ENCODE data around the gene ERVMER34-1.

ERVMER34-1 gene, protein sequence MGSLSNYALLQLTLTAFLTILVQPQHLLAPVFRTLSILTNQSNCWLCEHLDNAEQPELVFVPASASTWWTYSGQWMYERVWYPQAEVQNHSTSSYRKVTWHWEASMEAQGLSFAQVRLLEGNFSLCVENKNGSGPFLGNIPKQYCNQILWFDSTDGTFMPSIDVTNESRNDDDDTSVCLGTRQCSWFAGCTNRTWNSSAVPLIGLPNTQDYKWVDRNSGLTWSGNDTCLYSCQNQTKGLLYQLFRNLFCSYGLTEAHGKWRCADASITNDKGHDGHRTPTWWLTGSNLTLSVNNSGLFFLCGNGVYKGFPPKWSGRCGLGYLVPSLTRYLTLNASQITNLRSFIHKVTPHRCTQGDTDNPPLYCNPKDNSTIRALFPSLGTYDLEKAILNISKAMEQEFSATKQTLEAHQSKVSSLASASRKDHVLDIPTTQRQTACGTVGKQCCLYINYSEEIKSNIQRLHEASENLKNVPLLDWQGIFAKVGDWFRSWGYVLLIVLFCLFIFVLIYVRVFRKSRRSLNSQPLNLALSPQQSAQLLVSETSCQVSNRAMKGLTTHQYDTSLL

GRCh38 chr4:52750819-52751486 lies at the start of gene ERVMER34-1:
Gene ERVMER34-1 (minus strand): TSS chr4:52751425. CDS start chr4:52745520, 5,905 bp downstream.
- CTCF ChIA-PET: no interaction called here
- Mint-ChIP-seq H3K4me1 (peaks cover 3% of the 10 kb centered on the region), H3K27ac (no peak within 1 kb of the TSS)

DNA sequence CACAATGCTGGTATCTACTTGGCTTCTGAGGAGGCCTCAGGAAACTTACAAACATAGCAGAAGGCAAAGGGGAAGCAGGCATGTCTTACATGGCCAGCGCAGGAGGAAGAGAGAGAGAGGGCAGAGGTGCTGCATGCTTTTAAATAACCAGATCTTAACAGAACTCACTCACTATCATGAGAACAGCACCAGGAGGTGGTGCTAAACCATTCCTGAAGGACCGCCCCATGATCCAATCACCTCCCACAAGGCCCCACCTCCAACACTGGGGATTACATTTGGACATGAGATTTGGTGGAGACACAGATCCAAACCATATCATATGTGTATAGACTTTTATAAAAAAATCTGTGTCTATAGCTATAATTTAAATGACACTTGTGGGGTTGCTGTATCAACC lies 48.6 kb upstream of the ERVMER34-1 start:
- Mint-ChIP-seq H3K9me3 (no peaks in the 10 kb centered on the region), H3K4me3 (no peak overlapping the region), H3K27me3 (peaks cover 21% of the 10 kb centered on the region), H3K36me3 (no peaks in the 10 kb centered on the region), H3K27ac (no peak overlapping the region), H3K4me1 (no peaks in the 10 kb centered on the region)
- CTCF ChIA-PET: no interaction called here
- no peak for DNase-seq

More at GRCh38 chr4:52750819-52751486, at the start of gene ERVMER34-1:
- Mint-ChIP-seq H3K4me3 (peak within 1 kb of the TSS; percentile 47), H3K36me3 (no peaks in the 10 kb centered on the region), H3K27me3 (peaks cover 56% of the 10 kb centered on the region), H3K9me3 (no peaks in the 10 kb centered on the region)
- DNase-seq: peak; percentile 22

- H3K4me3 Mint-ChIP-seq: no peak overlapping the region
- H3K9me3 Mint-ChIP-seq: no peaks in the 10 kb centered on the region
- no peak overlapping the region for H3K27ac Mint-ChIP-seq
- no peaks in the 10 kb centered on the region for H3K4me1 Mint-ChIP-seq
- DNase-seq: no peak
- CTCF ChIA-PET: no interaction called here
- H3K36me3 Mint-ChIP-seq: no peaks in the 10 kb centered on the region
- H3K27me3 Mint-ChIP-seq: peaks cover 6% of the 10 kb centered on the region
Observed at GRCh38 chr4:52795533-52795932, 44.3 kb upstream of the ERVMER34-1 start.

DNA sequence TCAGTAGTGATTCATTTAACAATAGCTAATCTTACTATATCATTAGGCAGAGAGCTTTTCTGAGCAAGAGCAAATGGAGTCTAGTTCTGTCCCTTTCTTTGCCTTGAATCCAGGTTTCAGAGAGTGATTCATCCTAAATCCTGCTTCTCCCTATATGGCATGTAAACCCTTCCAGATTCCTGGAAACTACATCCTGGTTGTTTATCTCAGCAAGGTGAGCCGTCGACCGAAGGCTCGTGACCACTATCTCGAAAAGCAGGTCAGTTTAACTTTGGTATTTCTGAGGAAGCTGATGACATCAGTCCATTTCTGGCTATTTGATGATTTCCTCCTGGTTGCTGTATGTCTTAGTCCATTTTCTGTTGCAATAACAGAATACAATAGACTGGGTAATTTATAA lies 40.7 kb upstream of the ERVMER34-1 start:
- Mint-ChIP-seq H3K4me3 (no peak overlapping the region), H3K9me3 (no peaks in the 10 kb centered on the region), H3K27me3 (peaks cover 6% of the 10 kb centered on the region), H3K4me1 (no peaks in the 10 kb centered on the region), H3K27ac (no peak overlapping the region), H3K36me3 (no peaks in the 10 kb centered on the region)
- CTCF ChIA-PET: no interaction called here
- no peak for DNase-seq

DNA sequence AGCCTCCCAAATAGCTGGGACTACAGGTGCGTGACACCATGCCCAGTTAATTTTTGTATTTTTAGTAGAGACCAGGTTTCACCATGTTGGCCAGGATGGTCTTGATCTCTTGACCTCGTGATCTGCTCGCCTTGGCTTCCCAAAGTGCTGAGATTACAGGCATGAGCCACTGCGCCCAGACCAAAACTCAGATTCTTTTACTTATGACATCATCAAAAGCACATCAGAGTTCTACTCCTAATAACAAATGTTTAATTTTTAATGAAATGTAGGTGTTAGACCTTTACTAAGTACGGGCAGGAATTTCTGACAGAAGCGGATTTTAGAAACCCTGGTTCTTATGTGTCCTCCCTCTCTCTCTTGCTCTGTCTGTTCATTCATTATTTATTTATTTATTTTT lies 38.5 kb upstream of the ERVMER34-1 start:
- no peaks in the 10 kb centered on the region for H3K9me3 Mint-ChIP-seq
- no peak overlapping the region for H3K4me3 Mint-ChIP-seq
- H3K27ac Mint-ChIP-seq: no peak overlapping the region
- no peaks in the 10 kb centered on the region for H3K4me1 Mint-ChIP-seq
- CTCF ChIA-PET: no interaction called here
- no peak for DNase-seq
- no peaks in the 10 kb centered on the region for H3K27me3 Mint-ChIP-seq
- no peaks in the 10 kb centered on the region for H3K36me3 Mint-ChIP-seq

GRCh38 chr4:52788806-52789205 lies 37.6 kb upstream of the ERVMER34-1 start:
- Mint-ChIP-seq H3K27me3 (no peaks in the 10 kb centered on the region), H3K36me3 (no peaks in the 10 kb centered on the region), H3K4me3 (no peak overlapping the region), H3K27ac (no peak overlapping the region), H3K9me3 (no peaks in the 10 kb centered on the region), H3K4me1 (no peaks in the 10 kb centered on the region)
- DNase-seq: no peak
- CTCF ChIA-PET: no interaction called here

DNA sequence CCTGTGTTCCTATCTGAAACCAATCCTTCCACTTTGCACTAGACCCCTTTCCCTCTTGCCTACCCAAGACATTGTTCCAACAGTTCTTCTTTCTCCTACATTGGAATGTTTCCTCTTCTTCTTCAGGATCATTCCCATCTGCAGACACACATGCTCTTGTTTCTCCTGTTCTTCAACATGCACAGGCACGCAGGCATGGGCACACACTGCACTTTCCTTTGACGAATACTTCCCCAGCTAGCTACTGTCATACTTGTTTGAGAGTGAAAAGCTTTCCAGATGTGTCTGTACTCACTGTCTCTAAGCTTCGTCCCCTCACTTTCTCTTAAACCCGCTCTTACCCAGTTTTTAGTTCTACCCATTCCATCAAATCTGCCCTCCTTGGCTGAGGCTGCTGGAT lies 31.8 kb upstream of the ERVMER34-1 start:
- no peak overlapping the region for H3K27ac Mint-ChIP-seq
- H3K4me3 Mint-ChIP-seq: no peak overlapping the region
- CTCF ChIA-PET: no interaction called here
- H3K4me1 Mint-ChIP-seq: no peaks in the 10 kb centered on the region
- no peak for DNase-seq
- no peaks in the 10 kb centered on the region for H3K36me3 Mint-ChIP-seq
- H3K27me3 Mint-ChIP-seq: no peaks in the 10 kb centered on the region
- no peaks in the 10 kb centered on the region for H3K9me3 Mint-ChIP-seq

GRCh38 chr4:52780617-52781354 lies 29.6 kb upstream of the ERVMER34-1 start:
- Mint-ChIP-seq H3K4me3 (no peak overlapping the region), H3K27me3 (peaks cover 7% of the 10 kb centered on the region)

GRCh38 chr4:52780206-52780605 lies 29.0 kb upstream of the ERVMER34-1 start:
- CTCF ChIA-PET: interaction anchor here (1.3 kb wide), 1 partner anchor 234 kb away, joined by 3 read pairs; no protein-coding TSS in a partner anchor
- Mint-ChIP-seq H3K27ac (no peak overlapping the region), H3K4me3 (no peak overlapping the region), H3K36me3 (no peaks in the 10 kb centered on the region), H3K9me3 (no peaks in the 10 kb centered on the region), H3K27me3 (peaks cover 9% of the 10 kb centered on the region), H3K4me1 (no peaks in the 10 kb centered on the region)
- DNase-seq: no peak

More at GRCh38 chr4:52780617-52781354, 29.6 kb upstream of the ERVMER34-1 start:
- CTCF ChIA-PET: interaction anchor here (1.3 kb wide), 1 partner anchor 235 kb away, joined by 3 read pairs; no protein-coding TSS in a partner anchor
- Mint-ChIP-seq H3K36me3 (no peaks in the 10 kb centered on the region), H3K4me1 (no peaks in the 10 kb centered on the region), H3K27ac (no peak overlapping the region), H3K9me3 (no peaks in the 10 kb centered on the region)
- no peak for DNase-seq

DNA sequence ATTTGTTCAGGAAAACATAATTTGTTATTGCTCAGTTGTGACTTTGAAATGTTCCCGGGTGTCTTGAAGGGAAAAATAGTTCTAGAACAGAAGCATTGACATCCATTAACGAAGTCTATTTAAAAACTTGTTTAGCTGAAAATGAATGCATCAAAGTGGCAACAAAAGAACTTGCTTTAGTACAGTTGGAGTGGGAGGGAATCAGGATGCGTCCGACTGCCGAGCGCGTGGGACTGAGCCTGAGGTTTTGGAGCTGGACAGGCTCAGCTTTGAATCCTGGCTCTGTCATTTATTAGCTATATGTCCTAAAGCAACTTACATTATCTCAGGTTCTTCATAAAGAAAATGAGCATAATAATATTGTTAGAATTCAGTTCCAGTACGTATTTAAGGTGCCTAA lies 9.0 kb upstream of the ERVMER34-1 start:
- Mint-ChIP-seq H3K27ac (no peak overlapping the region), H3K4me1 (no peaks in the 10 kb centered on the region), H3K36me3 (no peaks in the 10 kb centered on the region), H3K27me3 (peaks cover 5% of the 10 kb centered on the region), H3K9me3 (no peaks in the 10 kb centered on the region), H3K4me3 (no peak overlapping the region)
- CTCF ChIA-PET: no interaction called here
- no peak for DNase-seq

DNA sequence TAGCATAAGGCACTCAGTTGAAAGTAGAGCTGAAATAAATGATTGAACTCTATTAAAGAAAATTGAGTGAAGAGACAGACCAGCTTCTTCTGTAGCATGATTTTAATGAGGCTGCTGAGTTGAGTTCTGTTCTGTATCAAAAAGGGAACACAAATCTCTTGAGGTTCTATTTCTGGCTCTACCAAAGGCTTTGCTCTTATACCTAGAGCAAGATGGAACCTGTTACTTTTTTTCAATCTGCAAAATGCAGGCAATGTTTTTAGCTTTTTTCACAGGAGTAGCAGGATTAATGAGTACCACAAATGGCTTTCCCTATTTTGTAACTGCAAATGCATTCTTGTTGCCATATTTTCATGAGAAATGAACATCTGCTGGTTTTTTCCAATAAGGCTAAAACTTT lies 4.2 kb upstream of the ERVMER34-1 start:
- H3K4me3 Mint-ChIP-seq: no peak overlapping the region
- H3K27me3 Mint-ChIP-seq: peaks cover 42% of the 10 kb centered on the region
- H3K4me1 Mint-ChIP-seq: peaks cover 3% of the 10 kb centered on the region
- H3K27ac Mint-ChIP-seq: no peak overlapping the region
- no peak for DNase-seq
- CTCF ChIA-PET: no interaction called here
- no peaks in the 10 kb centered on the region for H3K36me3 Mint-ChIP-seq
- no peaks in the 10 kb centered on the region for H3K9me3 Mint-ChIP-seq

DNA sequence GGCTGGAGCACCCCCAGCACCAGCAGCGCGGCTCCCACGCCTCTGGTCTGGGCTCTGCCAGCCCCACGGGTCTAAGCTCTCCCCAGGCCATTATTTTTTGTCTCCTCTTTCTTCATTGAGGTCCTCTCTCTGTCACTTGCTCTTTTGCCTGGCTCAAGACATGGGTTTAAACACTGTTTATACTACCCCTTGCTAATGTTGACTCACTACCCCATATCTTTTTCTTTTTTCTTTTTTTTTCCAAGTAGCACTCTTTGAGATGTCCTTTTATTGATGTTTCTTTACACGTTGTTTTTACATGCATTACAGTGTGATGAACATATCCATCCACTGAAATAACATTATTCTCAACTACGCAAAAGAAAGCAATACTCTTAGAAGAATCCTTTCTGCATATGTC lies 1.7 kb upstream of the ERVMER34-1 start:
- no peak for DNase-seq
- Mint-ChIP-seq H3K4me3 (no peak overlapping the region), H3K4me1 (peaks cover 3% of the 10 kb centered on the region), H3K27ac (no peak overlapping the region), H3K9me3 (no peaks in the 10 kb centered on the region), H3K36me3 (no peaks in the 10 kb centered on the region), H3K27me3 (peaks cover 54% of the 10 kb centered on the region)
- CTCF ChIA-PET: no interaction called here

DNA sequence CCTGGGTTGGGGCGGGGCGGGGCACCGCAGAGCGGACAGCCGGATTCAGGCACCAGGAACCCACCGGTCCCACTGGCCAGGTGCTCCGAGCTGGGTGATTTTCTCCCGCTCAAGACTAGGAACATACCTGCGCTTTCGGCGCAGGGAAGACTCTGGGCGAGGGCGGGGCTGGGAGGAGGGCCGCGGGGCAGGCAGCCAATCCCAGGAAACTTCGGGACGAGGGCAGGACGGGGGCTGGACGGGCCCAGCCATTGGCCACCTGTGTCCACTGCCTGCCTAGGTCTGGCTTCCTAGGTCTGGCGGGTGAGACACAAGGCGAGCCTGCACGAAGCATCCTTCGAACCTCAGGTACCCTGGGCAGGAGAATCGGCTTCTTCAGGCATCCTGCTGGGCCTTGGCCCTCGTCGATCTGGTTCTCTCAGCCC lies 274 bp upstream of the ERVMER34-1 start:
- DNase-seq: no peak
- peak overlapping the region; percentile 47 for H3K4me3 Mint-ChIP-seq
- H3K36me3 Mint-ChIP-seq: no peaks in the 10 kb centered on the region
- no peak overlapping the region for H3K27ac Mint-ChIP-seq
- H3K4me1 Mint-ChIP-seq: peaks cover 3% of the 10 kb centered on the region
- peaks cover 58% of the 10 kb centered on the region for H3K27me3 Mint-ChIP-seq
- H3K9me3 Mint-ChIP-seq: no peaks in the 10 kb centered on the region
- CTCF ChIA-PET: no interaction called here

- Mint-ChIP-seq H3K36me3 (no peaks in the 10 kb centered on the region), H3K27ac (no peak overlapping the region), H3K4me1 (peaks cover 3% of the 10 kb centered on the region), H3K9me3 (no peaks in the 10 kb centered on the region), H3K4me3 (peak overlapping the region; percentile 3), H3K27me3 (peaks cover 56% of the 10 kb centered on the region)
- CTCF ChIA-PET: no interaction called here
- no peak for DNase-seq
Observed at GRCh38 chr4:52750213-52750612, 1.0 kb downstream of the ERVMER34-1 start.

All from activated naive CD4-positive, alpha-beta T cell treated with anti-CD3 and anti-CD28 coated beads, Interleukin-2, amount 10 ng/mL, durations not matched to agents 7 days and 5 days (primary cell).